Measurements from ENCODE around the gene CD320.
"Not testable (repeated sequence)": the region's sequence is repeated elsewhere in the genome, so short reads cannot be mapped to it uniquely, and the experiment has no call there.

- TF ChIP-seq EZH2 (IDR thresholded peaks at IDR 0.05; ENCODE audit: borderline replicate concordance), result not testable (repeated sequence)
- TF ChIP-seq, protein P1, sequence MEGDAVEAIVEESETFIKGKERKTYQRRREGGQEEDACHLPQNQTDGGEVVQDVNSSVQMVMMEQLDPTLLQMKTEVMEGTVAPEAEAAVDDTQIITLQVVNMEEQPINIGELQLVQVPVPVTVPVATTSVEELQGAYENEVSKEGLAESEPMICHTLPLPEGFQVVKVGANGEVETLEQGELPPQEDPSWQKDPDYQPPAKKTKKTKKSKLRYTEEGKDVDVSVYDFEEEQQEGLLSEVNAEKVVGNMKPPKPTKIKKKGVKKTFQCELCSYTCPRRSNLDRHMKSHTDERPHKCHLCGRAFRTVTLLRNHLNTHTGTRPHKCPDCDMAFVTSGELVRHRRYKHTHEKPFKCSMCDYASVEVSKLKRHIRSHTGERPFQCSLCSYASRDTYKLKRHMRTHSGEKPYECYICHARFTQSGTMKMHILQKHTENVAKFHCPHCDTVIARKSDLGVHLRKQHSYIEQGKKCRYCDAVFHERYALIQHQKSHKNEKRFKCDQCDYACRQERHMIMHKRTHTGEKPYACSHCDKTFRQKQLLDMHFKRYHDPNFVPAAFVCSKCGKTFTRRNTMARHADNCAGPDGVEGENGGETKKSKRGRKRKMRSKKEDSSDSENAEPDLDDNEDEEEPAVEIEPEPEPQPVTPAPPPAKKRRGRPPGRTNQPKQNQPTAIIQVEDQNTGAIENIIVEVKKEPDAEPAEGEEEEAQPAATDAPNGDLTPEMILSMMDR (IDR thresholded peaks at IDR 0.05; ENCODE audit: poor library complexity), result not testable (repeated sequence)
Measured at GRCh38 chr19:8341504-8341903, 33.3 kb upstream of the CD320 start.
